AG10803 (cell line): ENCODE data around the gene SRSF8.

Source experiments
- DNase-seq: peaks from one replicate; pipeline ENCODE4 v3.0.0; 2010; ENCODE audit warnings: low read depth
- H3K4me3 ChIP-seq: 2 replicates; pipeline ENCODE4 v1.5.1; 2011; ENCODE audit warnings: mild to moderate bottlenecking, low read length, control low read depth
- TF ChIP-seq, protein P1 (sequence below): conservative IDR thresholded peaks from 2 replicates; pipeline ENCODE4 v1.5.1; 2011; ENCODE audit warnings: mild to moderate bottlenecking, low read length, control low read depth, inconsistent platforms

The SRSF8 gene

DNA sequence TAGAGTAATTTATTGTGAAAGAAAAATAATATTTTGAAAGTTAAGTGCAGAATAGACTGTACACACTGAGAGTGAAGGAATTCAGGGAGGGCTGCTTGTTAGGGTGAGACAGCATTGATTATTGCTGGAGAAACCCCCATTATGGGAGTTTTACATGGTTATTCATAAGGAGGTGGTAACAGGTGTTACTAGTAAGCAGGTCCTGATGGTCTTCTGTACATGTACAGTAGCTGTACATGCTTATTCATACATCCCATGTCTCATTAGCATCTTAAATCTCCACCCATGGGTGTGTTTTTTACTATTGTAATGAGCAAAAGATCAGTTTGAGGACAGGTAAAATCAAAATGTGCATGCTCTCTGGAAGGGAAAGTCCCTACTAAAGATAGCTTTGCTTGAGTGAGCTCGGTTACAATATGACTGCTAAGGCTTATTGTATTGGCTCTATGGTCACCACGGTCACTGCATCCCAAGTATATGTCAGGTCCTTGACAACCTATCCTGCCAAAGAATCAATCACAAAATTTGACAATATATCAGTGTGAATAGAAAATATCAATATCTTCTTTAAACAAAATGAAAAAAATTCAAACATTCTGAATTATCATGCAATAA, 11.3 kb upstream of the SRSF8 start:
- DNase-seq, result no peak
- H3K4me3 ChIP-seq, result no peak overlapping the region
- TF ChIP-seq, protein P1, sequence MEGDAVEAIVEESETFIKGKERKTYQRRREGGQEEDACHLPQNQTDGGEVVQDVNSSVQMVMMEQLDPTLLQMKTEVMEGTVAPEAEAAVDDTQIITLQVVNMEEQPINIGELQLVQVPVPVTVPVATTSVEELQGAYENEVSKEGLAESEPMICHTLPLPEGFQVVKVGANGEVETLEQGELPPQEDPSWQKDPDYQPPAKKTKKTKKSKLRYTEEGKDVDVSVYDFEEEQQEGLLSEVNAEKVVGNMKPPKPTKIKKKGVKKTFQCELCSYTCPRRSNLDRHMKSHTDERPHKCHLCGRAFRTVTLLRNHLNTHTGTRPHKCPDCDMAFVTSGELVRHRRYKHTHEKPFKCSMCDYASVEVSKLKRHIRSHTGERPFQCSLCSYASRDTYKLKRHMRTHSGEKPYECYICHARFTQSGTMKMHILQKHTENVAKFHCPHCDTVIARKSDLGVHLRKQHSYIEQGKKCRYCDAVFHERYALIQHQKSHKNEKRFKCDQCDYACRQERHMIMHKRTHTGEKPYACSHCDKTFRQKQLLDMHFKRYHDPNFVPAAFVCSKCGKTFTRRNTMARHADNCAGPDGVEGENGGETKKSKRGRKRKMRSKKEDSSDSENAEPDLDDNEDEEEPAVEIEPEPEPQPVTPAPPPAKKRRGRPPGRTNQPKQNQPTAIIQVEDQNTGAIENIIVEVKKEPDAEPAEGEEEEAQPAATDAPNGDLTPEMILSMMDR, result no peak

DNA sequence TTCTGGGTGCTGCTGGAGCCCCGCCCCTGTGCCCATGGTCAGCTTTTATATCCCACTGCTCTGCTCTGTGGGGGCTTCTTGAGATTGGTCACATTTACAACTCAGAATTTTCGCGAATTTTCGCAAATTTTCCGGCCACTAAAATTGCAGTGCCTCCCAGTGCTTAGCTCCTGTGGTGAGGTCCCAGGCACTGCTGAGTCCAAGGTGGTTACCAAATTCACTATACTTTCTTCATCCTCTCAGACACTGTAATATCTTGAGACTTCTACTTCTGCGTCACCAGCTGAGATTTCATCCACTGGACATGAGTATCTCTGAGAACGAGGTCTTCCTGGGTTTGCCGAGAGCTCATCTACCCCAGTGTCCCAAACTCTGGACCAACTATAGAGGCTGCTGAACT, 8.8 kb upstream of the SRSF8 start:
- TF ChIP-seq, protein P1, result no peak
- no peak for DNase-seq

DNA sequence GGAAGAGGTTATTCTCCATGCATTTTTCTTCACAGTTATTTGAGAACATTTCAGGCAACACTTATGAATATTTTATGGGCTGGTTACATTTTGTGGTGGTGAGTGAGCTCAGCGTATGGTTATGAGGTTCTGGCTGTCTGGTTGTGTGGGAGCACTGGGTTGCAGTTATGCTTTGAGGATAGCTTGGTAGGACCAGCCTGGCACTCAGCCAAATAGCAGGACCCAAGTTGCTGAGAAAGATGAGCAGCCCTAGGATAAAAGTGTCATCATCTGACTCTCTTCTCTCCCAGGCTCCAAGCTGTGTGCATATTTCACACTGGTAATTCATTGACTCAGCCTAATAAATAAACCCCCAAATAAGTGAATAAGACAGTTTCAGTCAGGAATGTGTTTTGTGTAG, 8.1 kb upstream of the SRSF8 start:
- DNase-seq, result peak; percentile 33
- TF ChIP-seq, protein P1, result no peak
- no peak overlapping the region for H3K4me3 ChIP-seq

More for the DNA sequence above, 8.8 kb upstream of the SRSF8 start:
- H3K4me3 ChIP-seq, result no peak overlapping the region

DNA sequence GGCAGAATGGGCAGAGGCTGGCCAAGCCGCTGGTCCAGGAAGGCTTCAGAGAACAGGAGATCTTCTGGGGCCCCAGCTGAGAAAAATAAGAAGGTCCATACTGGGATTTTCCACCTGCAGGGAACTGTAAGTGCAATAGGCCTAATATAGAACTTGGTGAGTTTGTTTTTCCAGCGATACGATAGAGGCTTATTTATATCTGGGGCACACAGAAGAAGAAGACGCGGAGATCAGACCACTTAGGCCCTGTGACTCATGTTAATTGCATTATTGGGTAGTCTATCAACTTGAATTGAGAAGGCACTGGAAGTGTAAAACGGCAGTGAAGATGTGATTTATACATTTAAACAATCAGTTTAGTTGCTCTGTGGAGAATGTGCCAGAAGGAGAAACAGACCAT, 7.7 kb upstream of the SRSF8 start:
- no peak overlapping the region for H3K4me3 ChIP-seq
- TF ChIP-seq, protein P1, result no peak

DNA sequence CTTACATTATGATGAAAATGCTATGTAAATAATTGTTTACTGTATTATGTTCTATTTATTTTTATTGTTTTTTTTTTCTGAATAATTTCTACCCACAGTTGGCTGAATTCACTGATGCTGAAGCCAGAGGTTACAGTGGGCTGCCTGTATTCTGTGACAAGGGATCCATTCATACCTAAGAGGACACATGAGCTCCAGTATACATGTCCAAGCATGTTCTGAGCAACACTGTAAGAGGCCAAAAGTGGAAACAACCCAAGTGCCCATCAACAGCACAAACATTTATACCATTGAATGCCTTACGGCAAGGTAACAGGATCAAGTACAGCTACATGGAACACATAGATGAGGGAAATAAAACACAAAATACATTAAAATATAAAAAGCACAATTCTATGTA, 1.4 kb upstream of the SRSF8 start:
- DNase-seq, result no peak
- H3K4me3 ChIP-seq, result no peak overlapping the region
- TF ChIP-seq, protein P1, result no peak

More for the DNA sequence above, 7.7 kb upstream of the SRSF8 start:
- no peak for DNase-seq

DNA sequence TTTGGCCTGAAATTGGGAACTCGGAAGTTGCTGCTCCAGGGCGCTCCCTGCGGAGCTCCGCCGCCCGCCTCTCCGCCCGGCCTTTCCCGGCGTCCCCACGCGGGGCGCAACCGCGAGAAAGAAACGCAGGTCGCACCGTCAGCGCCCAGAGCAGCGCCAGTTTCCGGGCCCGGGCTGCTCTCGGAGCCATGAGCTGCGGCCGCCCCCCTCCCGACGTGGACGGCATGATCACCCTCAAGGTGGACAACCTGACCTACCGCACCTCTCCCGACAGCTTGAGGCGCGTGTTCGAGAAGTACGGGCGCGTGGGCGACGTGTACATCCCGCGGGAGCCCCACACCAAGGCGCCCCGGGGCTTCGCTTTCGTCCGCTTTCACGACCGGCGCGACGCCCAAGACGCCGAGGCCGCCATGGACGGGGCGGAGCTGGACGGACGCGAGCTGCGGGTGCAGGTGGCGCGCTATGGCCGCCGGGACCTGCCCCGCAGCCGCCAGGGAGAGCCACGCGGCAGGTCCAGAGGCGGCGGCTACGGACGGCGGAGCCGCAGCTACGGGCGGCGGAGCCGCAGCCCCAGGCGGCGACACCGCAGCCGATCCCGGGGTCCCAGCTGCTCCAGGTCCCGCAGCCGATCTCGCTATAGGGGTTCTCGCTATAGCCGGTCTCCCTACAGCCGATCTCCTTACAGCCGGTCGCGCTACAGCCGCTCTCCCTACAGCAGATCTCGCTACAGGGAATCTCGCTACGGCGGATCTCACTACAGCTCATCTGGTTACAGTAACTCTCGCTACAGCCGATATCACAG, 521 bp downstream of the SRSF8 start:
- DNase-seq, result peak; percentile 77
- H3K4me3 ChIP-seq, result peak overlapping the region; percentile 81
- TF ChIP-seq, protein P1, result peak; percentile 60

DNA sequence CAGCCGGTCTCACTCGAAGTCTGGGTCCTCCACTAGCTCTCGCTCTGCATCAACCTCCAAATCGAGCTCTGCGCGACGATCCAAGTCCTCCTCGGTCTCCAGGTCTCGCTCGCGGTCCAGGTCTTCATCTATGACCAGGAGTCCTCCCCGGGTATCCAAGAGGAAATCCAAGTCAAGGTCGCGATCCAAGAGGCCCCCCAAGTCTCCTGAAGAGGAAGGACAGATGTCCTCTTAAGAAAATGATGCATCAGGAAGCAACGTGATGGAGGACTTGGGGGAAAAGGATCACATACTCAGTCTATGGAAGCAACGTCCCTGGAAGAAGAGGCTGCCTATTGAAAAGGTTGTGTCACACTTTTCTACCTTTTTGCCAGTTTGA, 1.1 kb downstream of the SRSF8 start:
- H3K4me3 ChIP-seq, result peak overlapping the region; percentile 81
- peak; percentile 6 for DNase-seq

More for the DNA sequence above, 1.1 kb downstream of the SRSF8 start:
- TF ChIP-seq, protein P1, result no peak
